ENCODE measurements around the gene TMEM117.
A peak's percentile ranks its signal among the peaks of the same experiment; 100 is the strongest.

The TMEM117 gene

GRCh38 chr12:43812057-43812456, 23.8 kb upstream of the TMEM117 start:
- H3K9me3 ChIP-seq (ENCODE audit: control insufficient read depth, low read length), result no peaks in the 10 kb centered on the region
- H3K27ac ChIP-seq (ENCODE audit: insufficient read depth, low read depth, low read length, poor library complexity, severe bottlenecking), result no peak overlapping the region
- no peaks in the 10 kb centered on the region for H3K4me1 ChIP-seq (ENCODE audit: control insufficient read depth, insufficient read depth, low read length)
- H3K4me3 ChIP-seq (ENCODE audit: insufficient read depth, low read depth, low read length), result no peak overlapping the region
- H3K36me3 ChIP-seq (ENCODE audit: control insufficient read depth, insufficient read depth, low read length), result no peaks in the 10 kb centered on the region
- H3K27me3 ChIP-seq (ENCODE audit: control insufficient read depth, insufficient read depth, low read length, poor library complexity, severe bottlenecking), result no peaks in the 10 kb centered on the region
- 93 to 96% methylated on average over 2 of the region's 2 CpGs for WGBS, 2 experiments

DNA sequence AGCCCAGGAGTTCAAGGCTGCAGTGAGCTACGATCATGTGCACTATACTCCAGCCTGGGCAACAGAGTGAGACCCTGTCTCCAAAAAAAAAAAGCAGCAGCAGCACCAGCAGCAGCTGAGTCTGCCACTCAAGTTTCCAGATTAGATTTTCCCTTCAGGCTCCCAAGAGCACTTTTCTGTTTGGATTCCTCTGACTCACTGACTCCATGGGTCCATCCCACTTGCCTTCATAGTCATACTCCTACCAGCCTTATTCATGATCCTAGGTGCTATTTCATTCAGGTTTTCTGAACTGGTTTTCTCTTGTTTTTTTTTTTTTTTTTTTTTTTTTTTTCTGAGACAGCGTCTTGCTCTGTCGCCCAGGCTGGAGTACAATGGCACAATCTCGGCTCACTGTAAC, 23.0 kb upstream of the TMEM117 start:
- H3K27me3 ChIP-seq (ENCODE audit: control insufficient read depth, insufficient read depth, low read length, poor library complexity, severe bottlenecking), result no peaks in the 10 kb centered on the region
- no peaks in the 10 kb centered on the region for H3K36me3 ChIP-seq (ENCODE audit: control insufficient read depth, insufficient read depth, low read length)
- H3K27ac ChIP-seq (ENCODE audit: insufficient read depth, low read depth, low read length, poor library complexity, severe bottlenecking), result no peak overlapping the region
- WGBS, 2 experiments, result 87 to 92% methylated on average over 4 of the region's 4 CpGs
- H3K9me3 ChIP-seq (ENCODE audit: control insufficient read depth, low read length), result no peaks in the 10 kb centered on the region
- H3K4me3 ChIP-seq (ENCODE audit: insufficient read depth, low read depth, low read length), result no peak overlapping the region
- H3K4me1 ChIP-seq (ENCODE audit: control insufficient read depth, insufficient read depth, low read length), result no peaks in the 10 kb centered on the region

GRCh38 chr12:43815416-43815815, 20.5 kb upstream of the TMEM117 start:
- H3K9me3 ChIP-seq (ENCODE audit: control insufficient read depth, low read length), result no peaks in the 10 kb centered on the region
- no peak overlapping the region for H3K27ac ChIP-seq (ENCODE audit: insufficient read depth, low read depth, low read length, poor library complexity, severe bottlenecking)
- H3K4me1 ChIP-seq (ENCODE audit: control insufficient read depth, insufficient read depth, low read length), result no peaks in the 10 kb centered on the region
- no peaks in the 10 kb centered on the region for H3K27me3 ChIP-seq (ENCODE audit: control insufficient read depth, insufficient read depth, low read length, poor library complexity, severe bottlenecking)
- no peaks in the 10 kb centered on the region for H3K36me3 ChIP-seq (ENCODE audit: control insufficient read depth, insufficient read depth, low read length)
- 92 to 94% methylated on average over 3 of the region's 3 CpGs for WGBS, 2 experiments
- no peak overlapping the region for H3K4me3 ChIP-seq (ENCODE audit: insufficient read depth, low read depth, low read length)

GRCh38 chr12:43816168-43816567, 19.7 kb upstream of the TMEM117 start:
- H3K4me3 ChIP-seq (ENCODE audit: insufficient read depth, low read depth, low read length), result no peak overlapping the region
- no peak overlapping the region for H3K27ac ChIP-seq (ENCODE audit: insufficient read depth, low read depth, low read length, poor library complexity, severe bottlenecking)
- no peaks in the 10 kb centered on the region for H3K36me3 ChIP-seq (ENCODE audit: control insufficient read depth, insufficient read depth, low read length)
- no peaks in the 10 kb centered on the region for H3K27me3 ChIP-seq (ENCODE audit: control insufficient read depth, insufficient read depth, low read length, poor library complexity, severe bottlenecking)
- no peaks in the 10 kb centered on the region for H3K9me3 ChIP-seq (ENCODE audit: control insufficient read depth, low read length)
- WGBS, 2 experiments, result 87 to 91% methylated on average over 2 to 3 of the region's 3 CpGs
- no peaks in the 10 kb centered on the region for H3K4me1 ChIP-seq (ENCODE audit: control insufficient read depth, insufficient read depth, low read length)

DNA sequence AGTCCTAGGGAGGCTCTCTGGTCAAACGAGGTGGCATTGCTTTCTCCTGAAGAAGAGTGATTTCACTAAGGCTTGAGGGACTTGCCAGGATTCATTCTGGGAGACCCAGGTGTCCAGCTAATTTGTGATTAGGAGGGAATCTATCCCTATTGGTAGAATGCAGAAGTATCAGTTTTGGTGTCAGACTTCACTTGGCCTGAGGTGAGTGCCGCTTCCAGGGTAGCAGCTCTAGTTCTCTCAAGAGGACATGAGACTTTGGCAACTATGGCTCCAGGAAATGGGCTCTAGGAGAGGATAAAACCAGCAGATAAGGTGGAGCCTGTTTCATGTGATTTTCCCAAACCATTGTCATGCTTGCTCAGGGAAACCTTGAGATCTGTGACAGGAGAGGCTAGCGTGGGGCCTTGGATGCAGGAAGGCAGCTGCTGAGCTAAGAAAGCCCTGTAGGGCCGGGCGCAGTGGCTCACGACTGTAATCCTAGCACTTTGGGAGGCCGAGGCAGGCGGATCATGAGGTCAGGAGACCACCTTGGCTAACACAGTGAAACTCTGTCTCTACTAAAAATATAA, 11.6 kb upstream of the TMEM117 start:
- H3K4me3 ChIP-seq (ENCODE audit: insufficient read depth, low read depth, low read length), result no peak overlapping the region
- no peaks in the 10 kb centered on the region for H3K4me1 ChIP-seq (ENCODE audit: control insufficient read depth, insufficient read depth, low read length)
- no peaks in the 10 kb centered on the region for H3K36me3 ChIP-seq (ENCODE audit: control insufficient read depth, insufficient read depth, low read length)
- no peaks in the 10 kb centered on the region for H3K9me3 ChIP-seq (ENCODE audit: control insufficient read depth, low read length)
- 87 to 88% methylated on average over 8 of the region's 8 CpGs for WGBS, 2 experiments
- no peaks in the 10 kb centered on the region for H3K27me3 ChIP-seq (ENCODE audit: control insufficient read depth, insufficient read depth, low read length, poor library complexity, severe bottlenecking)
- no peak overlapping the region for H3K27ac ChIP-seq (ENCODE audit: insufficient read depth, low read depth, low read length, poor library complexity, severe bottlenecking)

- 93 to 97% methylated on average over 2 to 3 of the region's 3 CpGs for WGBS, 2 experiments
- Histone ChIP-seq H3K4me3 (ENCODE audit: insufficient read depth, low read depth, low read length) (no peak overlapping the region), H3K4me1 (ENCODE audit: control insufficient read depth, insufficient read depth, low read length) (no peaks in the 10 kb centered on the region), H3K36me3 (ENCODE audit: control insufficient read depth, insufficient read depth, low read length) (no peaks in the 10 kb centered on the region), H3K27me3 (ENCODE audit: control insufficient read depth, insufficient read depth, low read length, poor library complexity, severe bottlenecking) (no peaks in the 10 kb centered on the region), H3K9me3 (ENCODE audit: control insufficient read depth, low read length) (no peaks in the 10 kb centered on the region), H3K27ac (ENCODE audit: insufficient read depth, low read depth, low read length, poor library complexity, severe bottlenecking) (no peak overlapping the region)
Measured at GRCh38 chr12:43826681-43827080, 9.2 kb upstream of the TMEM117 start.

DNA sequence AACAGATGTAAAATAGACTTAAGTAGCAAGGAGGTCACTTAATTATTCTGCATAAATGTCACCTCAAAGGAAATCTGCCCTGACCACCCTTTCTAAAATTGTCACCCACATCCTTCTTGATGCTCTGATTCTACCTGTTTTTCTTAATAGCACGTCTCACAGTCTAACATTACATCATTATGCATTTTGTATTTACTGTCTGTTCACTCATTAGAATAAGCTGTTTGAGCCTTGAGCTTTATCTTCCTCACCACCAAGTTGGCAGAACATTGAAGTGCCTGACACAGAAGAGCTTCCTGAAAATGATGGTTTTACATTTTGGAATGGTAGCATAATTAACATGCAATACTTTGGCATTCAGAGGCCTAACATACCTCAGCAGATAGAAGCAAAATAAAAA, 8.8 kb upstream of the TMEM117 start:
- WGBS, 2 experiments, result 76 to 85% methylated on average over 1 of the region's 1 CpG
- Histone ChIP-seq H3K4me1 (ENCODE audit: control insufficient read depth, insufficient read depth, low read length) (no peaks in the 10 kb centered on the region), H3K9me3 (ENCODE audit: control insufficient read depth, low read length) (no peaks in the 10 kb centered on the region), H3K27ac (ENCODE audit: insufficient read depth, low read depth, low read length, poor library complexity, severe bottlenecking) (no peak overlapping the region), H3K27me3 (ENCODE audit: control insufficient read depth, insufficient read depth, low read length, poor library complexity, severe bottlenecking) (no peaks in the 10 kb centered on the region), H3K36me3 (ENCODE audit: control insufficient read depth, insufficient read depth, low read length) (no peaks in the 10 kb centered on the region), H3K4me3 (ENCODE audit: insufficient read depth, low read depth, low read length) (no peak overlapping the region)

- H3K36me3 ChIP-seq (ENCODE audit: control insufficient read depth, insufficient read depth, low read length), result no peaks in the 10 kb centered on the region
- H3K4me1 ChIP-seq (ENCODE audit: control insufficient read depth, insufficient read depth, low read length), result no peaks in the 10 kb centered on the region
- peaks cover 43% of the 10 kb centered on the region for H3K27me3 ChIP-seq (ENCODE audit: control insufficient read depth, insufficient read depth, low read length, poor library complexity, severe bottlenecking)
- WGBS, 2 experiments, result 63 to 87% methylated on average over 2 to 3 of the region's 4 CpGs
- no peak overlapping the region for H3K4me3 ChIP-seq (ENCODE audit: insufficient read depth, low read depth, low read length)
- H3K27ac ChIP-seq (ENCODE audit: insufficient read depth, low read depth, low read length, poor library complexity, severe bottlenecking), result no peak overlapping the region
- H3K9me3 ChIP-seq (ENCODE audit: control insufficient read depth, low read length), result no peaks in the 10 kb centered on the region
Measured at GRCh38 chr12:43832463-43833168, 3.3 kb upstream of the TMEM117 start.

GRCh38 chr12:43835264-43835655, 621 bp upstream of the TMEM117 start:
- no peaks in the 10 kb centered on the region for H3K4me1 ChIP-seq (ENCODE audit: control insufficient read depth, insufficient read depth, low read length)
- no peaks in the 10 kb centered on the region for H3K36me3 ChIP-seq (ENCODE audit: control insufficient read depth, insufficient read depth, low read length)
- no peaks in the 10 kb centered on the region for H3K9me3 ChIP-seq (ENCODE audit: control insufficient read depth, low read length)
- peak overlapping the region; percentile 53 for H3K4me3 ChIP-seq (ENCODE audit: insufficient read depth, low read depth, low read length)
- H3K27me3 ChIP-seq (ENCODE audit: control insufficient read depth, insufficient read depth, low read length, poor library complexity, severe bottlenecking), result peaks cover 55% of the 10 kb centered on the region
- H3K27ac ChIP-seq (ENCODE audit: insufficient read depth, low read depth, low read length, poor library complexity, severe bottlenecking), result no peak overlapping the region
- 61 to 62% methylated on average over 6 of the region's 6 CpGs for WGBS, 2 experiments

DNA sequence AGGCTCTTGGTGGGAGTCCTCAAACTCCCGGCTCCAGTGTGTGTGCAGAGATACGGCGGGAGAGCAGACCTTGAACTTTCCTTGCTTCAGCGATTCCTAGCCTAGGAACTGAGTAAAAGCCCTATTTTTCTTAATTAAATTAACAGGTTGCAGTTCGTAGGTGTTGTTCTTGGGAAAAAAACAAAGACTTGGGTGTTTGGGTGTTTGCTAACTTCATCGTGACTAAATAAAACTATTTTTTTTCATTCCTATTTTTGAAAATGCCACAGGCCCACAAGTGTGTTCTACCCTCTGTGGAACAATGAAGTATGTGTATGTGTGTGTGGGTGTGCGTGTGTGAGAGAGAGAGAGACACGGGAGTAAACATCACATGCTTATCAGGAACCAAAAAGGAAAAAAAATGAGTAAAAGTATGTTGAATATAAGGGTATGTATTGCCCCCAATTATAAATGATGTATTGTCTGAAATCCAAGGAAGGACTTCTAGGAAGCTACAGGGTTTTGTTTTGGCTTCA, 651 bp downstream of the TMEM117 start:
- no peak overlapping the region for H3K27ac ChIP-seq (ENCODE audit: insufficient read depth, low read depth, low read length, poor library complexity, severe bottlenecking)

More for the DNA sequence above, 651 bp downstream of the TMEM117 start:
- no peaks in the 10 kb centered on the region for H3K4me1 ChIP-seq (ENCODE audit: control insufficient read depth, insufficient read depth, low read length)
- no peaks in the 10 kb centered on the region for H3K9me3 ChIP-seq (ENCODE audit: control insufficient read depth, low read length)
- H3K36me3 ChIP-seq (ENCODE audit: control insufficient read depth, insufficient read depth, low read length), result no peaks in the 10 kb centered on the region
- H3K27me3 ChIP-seq (ENCODE audit: control insufficient read depth, insufficient read depth, low read length, poor library complexity, severe bottlenecking), result peaks cover 55% of the 10 kb centered on the region
- H3K4me3 ChIP-seq (ENCODE audit: insufficient read depth, low read depth, low read length), result peak overlapping the region; percentile 53
- 32% methylated on average over 6 to 8 of the region's 8 CpGs for WGBS, 2 experiments
